Muscle layer of colon (tissue), 2 donors: ENCODE data around the gene SVIL.
A peak's percentile ranks its signal among the peaks of the same experiment; 100 is the strongest.
"Not testable (repeated sequence)": the region's sequence is repeated elsewhere in the genome, so short reads cannot be mapped to it uniquely, and the experiment has no call there.

ENCODE experiments used
- H3K27ac ChIP-seq: one replicate; pipeline ENCODE4 v1.7.0; 2013; ENCODE audit warnings: low read depth, mild to moderate bottlenecking, low read length, moderate library complexity
- H3K27me3 ChIP-seq, 2 donors: one replicate each; pipeline ENCODE4 v1.7.0; 2013; ENCODE audit warnings: low read length in 2 of 2, mild to moderate bottlenecking in 2 of 2; ENCODE audit not compliant: insufficient read depth in 2 of 2, control insufficient read depth in 1 of 2
- H3K36me3 ChIP-seq: one replicate; pipeline ENCODE4 v1.7.0; 2013; ENCODE audit warnings: mild to moderate bottlenecking, low read length; ENCODE audit not compliant: insufficient read depth
- H3K4me1 ChIP-seq: one replicate; pipeline ENCODE4 v1.7.0; 2013; ENCODE audit warnings: mild to moderate bottlenecking, low read length; ENCODE audit not compliant: insufficient read depth
- H3K4me3 ChIP-seq, 2 donors: one replicate each; pipeline ENCODE4 v1.7.0; 2013; ENCODE audit warnings: low read length in 2 of 2, low read depth in 1 of 2, mild to moderate bottlenecking in 1 of 2, moderate library complexity in 1 of 2
- H3K9ac ChIP-seq: one replicate; pipeline ENCODE4 v1.7.0; 2013; ENCODE audit warnings: low read length
- H3K9me3 ChIP-seq: one replicate; pipeline ENCODE4 v1.7.0; 2013; ENCODE audit warnings: mild to moderate bottlenecking, low read length
- donor health status: abdominal sarcoma.
- donor health status: Adenocarcinoma of cecum.

Gene SVIL

GRCh38 chr10:29618341-29619171 is 16.2 kb downstream of the SVIL start:
- peak overlapping the region in 1 of 2 donors; percentile 48 for H3K4me3 ChIP-seq
- no peaks in the 10 kb centered on the region for H3K9me3 ChIP-seq
- H3K36me3 ChIP-seq, result no peaks in the 10 kb centered on the region
- peak overlapping the region; percentile 62 for H3K9ac ChIP-seq
- H3K27me3 ChIP-seq, result no peaks in the 10 kb centered on the region
- peaks cover 62% of the 10 kb centered on the region for H3K4me1 ChIP-seq
- H3K27ac ChIP-seq, result peak overlapping the region; percentile 83

- Histone ChIP-seq H3K9me3 (no peaks in the 10 kb centered on the region), H3K4me3 (no peak overlapping the region), H3K27me3 (no peaks in the 10 kb centered on the region), H3K9ac (peak overlapping the region; percentile 62), H3K27ac (peak overlapping the region; percentile 83), H3K36me3 (no peaks in the 10 kb centered on the region), H3K4me1 (peaks cover 58% of the 10 kb centered on the region)
Measured at GRCh38 chr10:29617880-29618340, 16.9 kb downstream of the SVIL start.

DNA sequence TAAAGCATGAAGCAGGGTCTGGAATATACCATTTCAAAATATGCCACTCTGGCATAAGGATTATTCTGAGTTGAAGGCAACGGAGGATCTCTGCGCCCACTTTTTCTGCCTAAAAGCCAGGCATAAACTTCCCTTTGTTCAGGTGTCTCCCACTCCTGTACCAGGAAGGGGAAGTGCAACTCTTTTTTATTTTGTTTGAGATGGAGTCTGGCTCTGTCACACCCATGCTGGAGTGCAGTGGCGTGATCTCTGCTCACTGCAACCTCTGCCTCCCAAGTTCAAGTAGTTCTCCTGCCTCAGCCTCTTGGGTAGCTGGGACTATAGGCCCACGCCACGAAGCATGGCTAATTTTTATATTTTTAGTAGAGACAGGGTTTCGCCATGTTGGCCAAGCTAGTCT is 18.2 kb downstream of the SVIL start:
- no peaks in the 10 kb centered on the region for H3K36me3 ChIP-seq
- H3K4me1 ChIP-seq, result peaks cover 61% of the 10 kb centered on the region
- no peaks in the 10 kb centered on the region for H3K27me3 ChIP-seq
- no peak overlapping the region for H3K9ac ChIP-seq
- no peaks in the 10 kb centered on the region for H3K9me3 ChIP-seq
- H3K4me3 ChIP-seq, result no peak overlapping the region
- H3K27ac ChIP-seq, result no peak overlapping the region

DNA sequence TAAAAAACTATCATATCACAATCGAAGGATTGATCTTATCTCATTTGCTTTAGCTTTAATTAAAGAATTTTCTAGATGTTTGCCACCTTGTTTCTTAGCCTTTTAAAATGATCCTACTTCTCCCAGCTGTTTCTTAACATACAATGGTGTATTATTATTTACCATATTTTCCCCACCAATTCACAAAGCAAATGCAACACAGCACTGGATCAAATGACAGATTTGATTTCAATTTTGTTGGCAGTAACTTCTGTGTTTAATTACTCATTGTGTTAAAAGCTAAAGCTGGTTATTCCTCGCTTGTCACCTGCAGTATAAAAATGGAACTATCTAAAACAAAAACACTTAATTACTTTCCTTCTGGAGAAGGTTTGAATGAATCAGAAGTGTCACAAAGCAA is 19.6 kb downstream of the SVIL start:
- peaks cover 63% of the 10 kb centered on the region for H3K4me1 ChIP-seq
- no peaks in the 10 kb centered on the region for H3K9me3 ChIP-seq
- no peaks in the 10 kb centered on the region for H3K27me3 ChIP-seq
- no peaks in the 10 kb centered on the region for H3K36me3 ChIP-seq
- no peak overlapping the region for H3K27ac ChIP-seq
- H3K4me3 ChIP-seq, result no peak overlapping the region
- no peak overlapping the region for H3K9ac ChIP-seq

DNA sequence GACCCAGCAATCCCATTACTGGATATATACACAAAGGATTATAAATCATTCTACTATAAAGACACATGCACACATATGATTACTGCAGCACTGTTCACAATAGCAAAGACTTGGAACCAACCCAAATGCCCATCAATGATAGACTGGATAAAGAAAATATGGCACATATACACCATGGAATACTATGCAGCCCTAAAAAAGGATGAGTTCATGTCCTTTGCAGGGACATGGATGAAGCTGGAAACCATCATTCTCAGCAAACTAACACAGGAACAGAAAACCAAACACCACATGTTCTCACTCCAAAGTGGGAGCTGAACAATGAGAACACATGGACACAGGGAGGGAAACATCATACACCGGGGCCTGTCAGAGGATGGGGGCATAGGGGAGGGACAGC is 20.5 kb downstream of the SVIL start:
- H3K36me3 ChIP-seq, H3K9me3 ChIP-seq, H3K9ac ChIP-seq, H3K4me3 ChIP-seq, H3K27ac ChIP-seq, H3K27me3 ChIP-seq: not testable (repeated sequence)
- peaks cover 63% of the 10 kb centered on the region for H3K4me1 ChIP-seq

- H3K27me3 ChIP-seq, result no peaks in the 10 kb centered on the region
- H3K4me1 ChIP-seq, result peaks cover 65% of the 10 kb centered on the region
- H3K36me3 ChIP-seq, result peaks cover 10% of the 10 kb centered on the region
- no peak overlapping the region for H3K27ac ChIP-seq
- no peak overlapping the region for H3K4me3 ChIP-seq
- H3K9me3 ChIP-seq, result no peaks in the 10 kb centered on the region
- H3K9ac ChIP-seq, result no peak overlapping the region
Measured at GRCh38 chr10:29613791-29614190, 21.0 kb downstream of the SVIL start.

DNA sequence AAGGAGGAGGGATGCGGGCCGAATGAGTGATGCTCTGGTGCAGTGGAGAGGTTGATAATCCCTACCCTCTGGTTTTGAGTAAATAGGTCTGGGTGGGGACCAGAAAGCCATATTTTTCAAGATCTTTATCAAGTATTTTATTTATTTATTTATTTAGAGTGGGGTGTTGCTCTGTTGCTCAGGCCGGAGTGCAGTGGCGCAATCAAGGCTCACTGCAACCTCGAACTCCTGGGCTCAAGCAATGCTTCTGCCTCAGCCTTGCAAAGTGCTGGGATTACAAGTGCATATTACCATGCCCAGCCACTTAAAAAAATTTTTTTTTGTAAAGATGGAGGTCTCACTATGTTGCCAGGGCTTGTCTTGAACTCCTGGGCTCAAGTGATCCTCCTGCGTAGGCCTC is 21.6 kb downstream of the SVIL start:
- Histone ChIP-seq H3K9ac (no peak overlapping the region), H3K4me3 (no peak overlapping the region), H3K4me1 (peaks cover 65% of the 10 kb centered on the region), H3K27ac (no peak overlapping the region), H3K9me3 (no peaks in the 10 kb centered on the region), H3K27me3 (no peaks in the 10 kb centered on the region), H3K36me3 (peaks cover 15% of the 10 kb centered on the region)

- H3K27ac ChIP-seq, result no peak overlapping the region
- no peak overlapping the region for H3K9ac ChIP-seq
- peaks cover 65% of the 10 kb centered on the region for H3K4me1 ChIP-seq
- H3K4me3 ChIP-seq, result peak overlapping the region in 1 of 2 donors; percentile 2
- no peaks in the 10 kb centered on the region for H3K9me3 ChIP-seq
- H3K27me3 ChIP-seq, result no peaks in the 10 kb centered on the region
- peaks cover 15% of the 10 kb centered on the region for H3K36me3 ChIP-seq
Measured at GRCh38 chr10:29612657-29613056, 22.1 kb downstream of the SVIL start.

- Histone ChIP-seq H3K4me3 (peak overlapping the region in 1 of 2 donors; percentile 2), H3K4me1 (peaks cover 65% of the 10 kb centered on the region), H3K27ac (peak overlapping the region; percentile 46), H3K9ac (no peak overlapping the region), H3K36me3 (peaks cover 15% of the 10 kb centered on the region), H3K27me3 (no peaks in the 10 kb centered on the region), H3K9me3 (no peaks in the 10 kb centered on the region)
Measured at GRCh38 chr10:29611781-29612381, 22.9 kb downstream of the SVIL start.

DNA sequence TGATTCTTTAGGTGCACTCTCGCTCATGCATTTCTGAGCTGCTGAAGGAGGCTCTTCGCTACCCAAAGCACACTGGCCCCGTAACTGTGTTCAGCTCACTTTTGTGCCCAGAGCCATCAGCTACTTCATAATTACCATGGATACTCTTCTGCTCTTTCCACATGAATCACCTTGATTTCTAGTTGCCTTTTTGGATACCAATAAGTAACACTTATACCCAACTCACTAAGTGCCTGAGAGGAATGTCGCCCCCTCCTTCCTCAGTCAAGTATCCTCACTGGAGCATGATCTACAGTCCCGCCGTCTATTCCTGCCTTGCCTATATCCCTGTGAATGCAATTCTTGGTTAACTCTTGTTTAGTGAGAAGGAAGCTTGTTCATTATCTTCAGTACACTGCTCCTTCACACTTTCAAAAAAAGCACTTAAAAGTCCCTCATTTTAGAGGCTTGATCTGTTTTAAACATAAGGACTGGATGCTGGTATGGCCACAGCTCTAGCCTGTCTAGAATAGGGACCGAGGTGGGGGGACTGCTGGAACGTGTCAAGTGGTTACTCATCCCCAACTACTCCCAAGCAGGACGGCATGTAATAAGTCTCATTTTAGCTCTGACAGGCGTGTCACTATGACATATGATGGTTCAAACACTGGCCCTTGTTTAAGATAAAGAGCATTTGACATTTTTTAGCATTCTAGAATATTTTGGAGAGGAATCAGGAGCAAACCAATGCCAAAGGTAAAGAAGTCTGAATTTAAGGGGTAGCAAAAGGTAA is 23.7 kb downstream of the SVIL start:
- Histone ChIP-seq H3K27ac (no peak overlapping the region), H3K36me3 (peaks cover 15% of the 10 kb centered on the region), H3K4me1 (peaks cover 64% of the 10 kb centered on the region), H3K4me3 (no peak overlapping the region), H3K27me3 (no peaks in the 10 kb centered on the region), H3K9ac (no peak overlapping the region), H3K9me3 (no peaks in the 10 kb centered on the region)

- H3K36me3 ChIP-seq, result peaks cover 15% of the 10 kb centered on the region
- peaks cover 64% of the 10 kb centered on the region for H3K4me1 ChIP-seq
- H3K9ac ChIP-seq, H3K27me3 ChIP-seq, H3K27ac ChIP-seq, H3K4me3 ChIP-seq, H3K9me3 ChIP-seq: not testable (repeated sequence)
Measured at GRCh38 chr10:29610331-29610730, 24.4 kb downstream of the SVIL start.
